PFSK-1 (cell line): ENCODE data around the gene DNM3.

Source experiments
- FOXP2 ChIP-seq: optimal IDR thresholded peaks from 2 replicates; pipeline ENCODE3; 2011; ENCODE audit warnings: borderline replicate concordance, control low read depth, inconsistent platforms; ENCODE audit not compliant: insufficient read depth; ENCODE audit errors: extremely low read length, extremely low read depth
- POLR2AphosphoS5 ChIP-seq: IDR thresholded peaks from 2 replicates; pipeline ENCODE4 v1.6.1; 2012; ENCODE audit warnings: low read depth, mild to moderate bottlenecking, control low read depth, low read length, moderate library complexity
- REST ChIP-seq, 2 experiments: IDR thresholded peaks; 2 replicates each; pipeline versions ENCODE4 v1.6.1 to v1.8.0; 2011 to 2012; ENCODE audit warnings: low read depth in 2 of 2, low read length in 2 of 2, control low read depth in 1 of 2, inconsistent platforms in 1 of 2, mild to moderate bottlenecking in 1 of 2, moderate library complexity in 1 of 2; ENCODE audit not compliant: insufficient read depth in 1 of 2
- SIN3A ChIP-seq: IDR thresholded peaks from 2 replicates; pipeline ENCODE4 v1.6.1; 2012; ENCODE audit warnings: mild to moderate bottlenecking, low read length, moderate library complexity, borderline replicate concordance; ENCODE audit not compliant: insufficient read depth
- TAF1 ChIP-seq: IDR thresholded peaks from 2 replicates; pipeline ENCODE4 v1.6.1; 2012; ENCODE audit warnings: low read length, control low read depth, borderline replicate concordance; ENCODE audit not compliant: insufficient read depth

Gene DNM3

GRCh38 chr1:171852272-171852671, 11.0 kb downstream of the DNM3 start:
- no peak for TF ChIP-seq POLR2AphosphoS5
- no peak for TF ChIP-seq REST (IDR thresholded peaks at IDR 0.05; ENCODE audit: insufficient read depth in 1 of 2, low read depth in 2 of 2, low read length in 2 of 2)

- TF ChIP-seq FOXP2 (no peak), SIN3A (no peak), POLR2AphosphoS5 (no peak), TAF1 (no peak), REST (IDR thresholded peaks at IDR 0.05; ENCODE audit: insufficient read depth in 1 of 2, low read depth in 2 of 2, low read length in 2 of 2) (no peak)
Observed at GRCh38 chr1:171855381-171855780, 14.1 kb downstream of the DNM3 start.

- TF ChIP-seq REST (IDR thresholded peaks at IDR 0.05; ENCODE audit: insufficient read depth in 1 of 2, low read depth in 2 of 2, low read length in 2 of 2) (no peak), SIN3A (no peak), TAF1 (no peak), POLR2AphosphoS5 (no peak), FOXP2 (no peak)
Observed at GRCh38 chr1:171858696-171859095, 17.4 kb downstream of the DNM3 start.

GRCh38 chr1:171860696-171861095, 19.4 kb downstream of the DNM3 start:
- TF ChIP-seq SIN3A, result no peak
- TF ChIP-seq TAF1, result no peak
- no peak for TF ChIP-seq POLR2AphosphoS5
- TF ChIP-seq REST (IDR thresholded peaks at IDR 0.05; ENCODE audit: insufficient read depth in 1 of 2, low read depth in 2 of 2, low read length in 2 of 2), result no peak
- no peak for TF ChIP-seq FOXP2

- TF ChIP-seq FOXP2, result no peak
- no peak for TF ChIP-seq POLR2AphosphoS5
- TF ChIP-seq REST (IDR thresholded peaks at IDR 0.05; ENCODE audit: insufficient read depth in 1 of 2, low read depth in 2 of 2, low read length in 2 of 2), result no peak
- TF ChIP-seq TAF1, result no peak
- no peak for TF ChIP-seq SIN3A
Observed at GRCh38 chr1:171863531-171863930, 22.2 kb downstream of the DNM3 start.
